ENCODE measurements around the gene EHBP1L1.

DNA sequence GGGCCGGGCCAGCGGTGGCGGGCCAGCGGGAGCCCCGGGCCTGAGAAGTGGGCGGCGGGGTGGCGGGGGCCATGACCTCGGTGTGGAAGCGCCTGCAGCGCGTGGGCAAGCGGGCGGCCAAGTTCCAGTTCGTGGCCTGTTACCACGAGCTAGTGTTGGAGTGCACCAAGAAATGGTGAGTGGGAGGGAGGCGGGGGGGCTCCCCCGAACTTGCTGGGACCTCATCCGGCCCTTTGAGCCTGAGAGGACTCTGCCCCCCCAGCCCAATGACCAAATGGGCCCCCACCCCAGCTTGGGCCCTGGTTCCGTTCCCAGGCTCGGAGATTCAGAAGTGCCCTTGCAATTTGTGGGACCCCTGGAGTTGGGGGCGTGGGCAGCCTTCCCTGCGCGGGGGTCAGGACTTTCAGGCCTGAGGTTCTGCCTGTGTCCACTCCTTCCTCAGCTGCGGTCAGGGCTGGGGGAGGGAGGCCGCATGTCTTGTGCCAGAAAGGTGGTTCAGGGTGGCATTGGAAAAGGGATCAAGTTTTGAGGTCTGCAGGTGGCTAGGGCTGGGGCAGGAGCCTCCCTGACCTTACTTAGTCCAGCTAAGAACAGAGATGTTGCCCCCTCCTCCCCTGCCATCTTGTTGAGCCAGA lies 496 bp downstream of the EHBP1L1 start:
- TF ChIP-seq, protein P1, sequence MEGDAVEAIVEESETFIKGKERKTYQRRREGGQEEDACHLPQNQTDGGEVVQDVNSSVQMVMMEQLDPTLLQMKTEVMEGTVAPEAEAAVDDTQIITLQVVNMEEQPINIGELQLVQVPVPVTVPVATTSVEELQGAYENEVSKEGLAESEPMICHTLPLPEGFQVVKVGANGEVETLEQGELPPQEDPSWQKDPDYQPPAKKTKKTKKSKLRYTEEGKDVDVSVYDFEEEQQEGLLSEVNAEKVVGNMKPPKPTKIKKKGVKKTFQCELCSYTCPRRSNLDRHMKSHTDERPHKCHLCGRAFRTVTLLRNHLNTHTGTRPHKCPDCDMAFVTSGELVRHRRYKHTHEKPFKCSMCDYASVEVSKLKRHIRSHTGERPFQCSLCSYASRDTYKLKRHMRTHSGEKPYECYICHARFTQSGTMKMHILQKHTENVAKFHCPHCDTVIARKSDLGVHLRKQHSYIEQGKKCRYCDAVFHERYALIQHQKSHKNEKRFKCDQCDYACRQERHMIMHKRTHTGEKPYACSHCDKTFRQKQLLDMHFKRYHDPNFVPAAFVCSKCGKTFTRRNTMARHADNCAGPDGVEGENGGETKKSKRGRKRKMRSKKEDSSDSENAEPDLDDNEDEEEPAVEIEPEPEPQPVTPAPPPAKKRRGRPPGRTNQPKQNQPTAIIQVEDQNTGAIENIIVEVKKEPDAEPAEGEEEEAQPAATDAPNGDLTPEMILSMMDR (IDR thresholded peaks at IDR 0.05): no peak
- no peak for TF ChIP-seq POLR2AphosphoS5 (IDR thresholded peaks at IDR 0.05)
